HG02588 (cell line): ENCODE results near the gene ENTR1.
"Not testable (repeated sequence)": the region's sequence is repeated elsewhere in the genome, so short reads cannot be mapped to it uniquely, and the experiment has no call there.

Experiments used
- ATAC-seq: cut with Tn5 transposase; IDR thresholded peaks from one replicate; pipeline ENCODE4 v1.9.1; 2021; ENCODE audit warnings: mild to moderate bottlenecking, moderate library complexity; ENCODE audit not compliant: unreplicated experiment

Gene ENTR1

DNA sequence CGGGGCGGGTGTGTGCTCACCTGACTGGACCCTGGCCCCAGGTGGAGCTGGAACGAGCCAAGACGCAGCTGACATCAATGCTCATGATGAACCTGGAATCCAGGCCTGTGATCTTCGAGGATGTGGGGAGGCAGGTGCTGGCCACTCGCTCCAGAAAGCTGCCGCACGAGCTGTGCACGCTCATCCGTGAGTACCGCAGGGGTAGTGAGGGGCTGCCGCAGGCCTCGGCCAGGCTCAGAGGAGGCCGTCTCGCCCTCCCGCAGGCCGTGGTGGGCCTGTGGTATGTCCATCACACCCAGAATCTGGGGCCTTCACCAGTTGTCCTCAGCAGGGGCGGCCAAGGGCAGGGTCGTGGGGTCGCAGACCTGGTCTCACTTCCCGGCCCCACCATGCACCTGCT lies 11.4 kb upstream of the ENTR1 start:
- no peak for ATAC-seq

DNA sequence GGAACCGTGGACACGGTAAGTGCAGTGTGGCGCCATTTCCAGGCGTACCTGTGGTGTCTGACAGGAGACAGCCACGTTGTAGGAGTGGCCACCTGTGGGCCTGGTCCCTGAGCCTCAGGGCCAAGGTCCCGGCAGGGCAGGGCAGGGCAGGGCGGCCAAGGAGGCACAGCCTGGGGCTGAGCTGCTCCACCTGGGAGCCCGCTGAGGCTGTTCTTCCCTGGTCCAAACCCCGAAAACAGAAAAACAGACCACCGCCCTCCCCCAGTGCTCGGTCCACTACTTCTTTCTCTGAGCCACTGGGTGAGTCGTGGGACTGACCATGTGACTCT lies 8.6 kb upstream of the ENTR1 start:
- no peak for ATAC-seq

DNA sequence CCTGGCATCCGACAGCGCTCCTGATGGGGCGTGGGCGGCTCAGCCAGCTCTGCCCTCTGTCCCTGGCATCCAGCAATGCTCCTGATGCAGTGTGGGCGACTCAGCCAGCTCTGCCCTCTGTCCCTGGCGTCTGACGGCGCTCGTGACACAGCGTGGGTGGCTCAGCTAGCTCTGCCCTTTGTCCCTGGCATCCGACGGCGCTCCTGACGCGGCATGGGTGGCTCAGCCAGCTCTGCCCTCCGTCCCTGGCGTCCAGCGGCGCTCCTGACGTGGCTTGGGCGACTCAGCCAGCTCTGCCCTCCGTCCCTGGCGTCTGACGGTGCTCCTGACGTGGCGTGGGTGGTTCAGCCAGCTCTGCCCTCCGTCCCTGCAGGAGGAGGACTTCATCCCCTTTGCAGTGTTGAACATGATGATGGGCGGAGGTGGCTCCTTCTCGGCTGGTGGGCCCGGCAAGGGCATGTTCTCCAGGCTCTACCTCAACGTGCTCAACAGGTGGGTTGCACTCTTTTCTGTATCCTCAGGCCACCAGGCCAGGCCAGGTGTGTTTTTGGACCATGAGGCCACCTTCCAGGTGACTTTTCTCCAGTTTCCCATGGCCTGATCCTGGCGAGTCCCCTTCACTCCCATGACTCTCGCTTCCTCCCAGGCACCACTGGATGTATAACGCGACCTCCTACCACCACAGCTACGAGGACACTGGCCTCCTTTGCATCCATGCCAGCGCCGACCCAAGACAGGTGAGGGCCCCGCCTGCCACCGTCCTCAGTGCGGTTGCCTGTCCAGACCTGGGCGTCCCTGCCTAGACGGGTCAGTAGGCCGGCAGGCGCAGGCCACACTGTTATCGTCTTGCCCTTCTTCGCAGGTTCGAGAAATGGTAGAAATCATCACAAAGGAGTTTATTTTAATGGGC lies 8.0 kb upstream of the ENTR1 start:
- no peak for ATAC-seq

DNA sequence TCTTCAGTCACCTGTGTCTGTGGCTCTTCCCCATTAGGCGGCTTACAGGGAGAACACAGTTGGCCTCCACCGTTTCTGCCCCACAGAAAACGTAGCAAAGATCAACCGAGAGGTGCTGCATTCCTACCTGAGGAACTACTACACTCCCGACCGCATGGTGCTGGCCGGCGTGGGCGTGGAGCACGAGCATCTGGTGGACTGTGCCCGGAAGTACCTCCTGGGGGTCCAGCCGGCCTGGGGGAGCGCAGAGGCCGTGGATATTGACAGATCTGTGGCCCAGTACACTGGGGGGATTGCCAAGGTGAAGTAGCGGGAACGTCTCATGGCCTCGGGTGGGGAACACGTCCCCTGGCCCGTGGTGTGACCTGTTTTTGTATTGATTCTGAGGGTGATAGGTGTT lies 6.5 kb upstream of the ENTR1 start:
- ATAC-seq, result no peak

DNA sequence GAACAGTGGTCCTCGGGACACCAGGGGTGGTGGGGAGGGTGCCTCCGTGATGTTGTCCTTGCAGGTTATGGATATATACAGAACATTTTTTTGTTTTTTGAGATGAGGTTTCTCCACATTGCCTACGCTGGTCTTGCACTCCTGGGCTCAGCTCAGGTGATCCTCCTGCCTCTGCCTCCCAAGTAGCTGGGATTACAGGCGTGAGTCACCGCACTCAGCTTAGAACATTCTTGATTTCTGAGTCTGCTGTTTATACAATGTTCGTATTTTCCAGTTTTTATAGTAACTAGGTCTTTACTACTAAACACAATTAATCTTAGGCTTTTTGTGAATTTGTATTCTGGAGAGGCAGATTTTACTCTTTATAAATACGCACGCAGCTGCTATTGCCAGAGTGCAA lies 6.0 kb upstream of the ENTR1 start:
- no peak for ATAC-seq

DNA sequence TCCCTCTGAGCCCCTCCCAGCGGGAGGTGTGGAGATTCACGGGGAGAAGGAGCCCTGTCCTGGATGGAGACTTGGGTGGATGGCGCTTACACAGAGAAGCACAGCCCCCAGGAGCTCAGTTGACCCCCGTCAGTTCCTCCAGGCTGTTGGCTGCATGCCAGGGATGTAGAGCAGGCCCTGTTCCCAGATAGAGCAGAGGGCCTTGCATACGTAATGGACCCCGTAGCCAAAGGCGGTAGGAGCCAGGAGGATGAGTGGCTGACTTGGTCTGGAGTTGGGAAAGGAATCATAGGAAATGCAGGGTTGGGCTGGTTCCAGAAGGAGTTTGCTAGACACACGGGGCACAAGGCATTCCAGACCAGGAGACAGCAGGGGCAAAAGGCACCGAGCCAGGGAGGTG lies 2.5 kb upstream of the ENTR1 start:
- ATAC-seq, result no peak

DNA sequence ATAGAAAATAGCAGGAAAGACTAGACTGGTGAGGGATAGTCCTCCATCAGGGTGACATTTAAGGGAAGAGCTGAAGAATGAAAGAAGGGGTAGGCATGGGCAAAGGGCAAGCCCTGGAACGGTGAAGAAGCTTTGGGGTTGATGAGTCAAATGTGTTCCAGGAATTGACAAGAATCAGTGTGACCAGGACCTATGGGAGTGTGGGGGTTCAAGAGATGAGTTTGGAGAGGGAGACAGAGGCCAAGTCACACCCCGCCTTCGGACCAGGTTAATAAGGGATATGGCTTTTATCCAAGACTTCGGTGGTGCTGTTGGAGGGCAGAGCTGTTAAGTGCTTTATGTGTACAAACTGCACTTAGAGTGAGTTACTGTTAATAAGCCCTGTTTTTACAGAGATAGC lies 964 bp upstream of the ENTR1 start:
- ATAC-seq, result no peak

DNA sequence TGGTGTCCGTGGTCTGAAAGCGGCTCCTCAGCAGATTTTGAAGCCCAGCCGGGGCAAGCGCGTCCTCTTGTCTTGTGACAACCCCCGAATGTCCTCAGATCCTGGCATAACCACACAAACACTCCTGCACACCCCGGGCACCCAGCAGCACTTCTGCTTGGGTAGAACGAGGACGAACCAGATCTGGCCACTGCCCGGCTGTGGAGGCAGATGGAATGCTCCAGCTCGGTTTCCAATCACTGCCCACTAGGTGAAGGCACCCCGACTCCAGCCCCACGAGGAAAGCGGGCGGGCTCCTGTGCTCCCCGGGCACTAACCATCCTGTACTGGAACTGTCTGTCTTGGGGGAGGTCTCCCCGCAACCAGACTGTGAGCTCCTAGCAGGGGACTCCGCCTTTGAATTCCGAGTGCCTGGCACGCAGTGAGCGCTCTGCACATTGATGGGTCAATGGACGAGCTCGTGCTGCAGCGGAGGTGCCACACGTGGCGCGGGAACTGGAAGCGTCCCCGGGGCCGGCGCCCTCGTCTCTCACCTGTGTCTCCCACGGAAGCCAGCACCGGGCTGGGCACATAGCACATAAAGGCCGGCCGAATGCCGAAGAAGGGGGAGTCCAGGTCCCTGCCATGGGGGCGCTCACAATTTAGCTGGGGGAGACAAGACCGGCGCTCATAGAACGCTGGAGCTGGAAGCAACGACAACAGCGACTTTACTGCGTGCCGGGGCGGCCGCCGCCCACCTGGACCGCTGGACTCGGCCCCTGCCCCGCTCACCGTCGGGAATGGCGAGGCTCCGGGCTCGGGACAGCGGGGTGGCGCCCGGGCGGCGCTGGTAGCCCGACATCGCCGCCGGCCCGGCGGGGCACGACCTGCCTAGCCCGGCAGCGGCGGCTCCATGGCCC lies 608 bp downstream of the ENTR1 start:
- peak; percentile 19 for ATAC-seq

DNA sequence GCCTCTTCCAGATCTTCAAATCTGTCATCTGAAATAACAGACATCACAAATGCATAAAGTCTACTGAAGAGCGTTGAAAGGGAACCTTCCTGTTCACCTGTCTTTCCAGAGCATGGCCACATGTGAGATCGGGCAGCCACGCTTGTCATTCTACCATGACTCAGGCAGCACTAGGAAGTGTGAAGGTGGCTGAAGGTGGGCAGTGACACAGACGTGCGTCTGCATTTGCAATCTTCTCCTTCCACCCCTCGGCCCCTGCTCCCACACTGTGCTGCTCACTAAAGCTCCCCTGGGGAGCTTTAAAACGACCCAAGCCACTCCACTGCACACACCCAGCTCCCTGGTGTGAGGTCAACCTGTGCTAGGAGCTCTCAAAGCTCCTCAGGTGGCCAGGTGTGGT lies 2.5 kb downstream of the ENTR1 start:
- no peak for ATAC-seq

DNA sequence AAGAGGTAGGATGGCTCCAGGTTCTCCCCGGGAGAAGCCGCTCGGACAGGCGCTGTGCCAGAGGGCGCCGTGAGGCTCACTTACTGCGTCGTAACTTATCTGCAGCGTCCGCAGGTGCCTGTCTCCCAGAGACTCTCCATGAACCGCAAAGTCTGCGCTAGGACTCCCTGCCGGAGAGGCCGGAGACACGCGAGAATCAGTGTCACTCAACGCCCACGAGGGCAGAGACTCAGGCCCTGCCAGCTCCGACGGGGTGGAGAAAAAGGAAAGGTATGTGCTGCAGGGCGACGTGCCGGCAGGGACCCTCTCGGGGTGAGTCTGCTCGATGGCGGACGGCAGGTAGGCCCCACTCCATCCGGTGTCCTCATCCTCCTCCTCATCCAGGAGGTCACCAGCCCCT lies 3.4 kb downstream of the ENTR1 start:
- not testable (repeated sequence) for ATAC-seq

DNA sequence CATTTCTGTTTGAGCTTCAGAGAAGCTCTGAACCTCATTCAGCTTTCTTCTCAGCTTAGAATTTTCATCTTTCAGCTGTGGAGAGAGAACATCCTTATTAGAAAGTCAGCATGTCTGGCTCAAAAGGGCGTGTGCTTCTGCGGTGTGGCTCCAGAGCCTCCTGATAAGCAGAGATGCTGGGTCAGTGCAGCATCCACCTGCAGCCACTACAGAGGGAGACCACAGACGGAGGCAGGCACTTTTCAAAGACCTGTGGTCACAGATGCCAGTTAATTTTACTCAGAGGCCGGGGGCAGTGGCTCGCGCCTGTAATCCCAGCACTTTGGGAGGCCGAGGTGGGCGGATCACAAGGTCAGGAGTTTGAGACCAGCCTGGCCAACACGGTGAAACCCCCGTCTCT lies 4.5 kb downstream of the ENTR1 start:
- ATAC-seq, result not testable (repeated sequence)

DNA sequence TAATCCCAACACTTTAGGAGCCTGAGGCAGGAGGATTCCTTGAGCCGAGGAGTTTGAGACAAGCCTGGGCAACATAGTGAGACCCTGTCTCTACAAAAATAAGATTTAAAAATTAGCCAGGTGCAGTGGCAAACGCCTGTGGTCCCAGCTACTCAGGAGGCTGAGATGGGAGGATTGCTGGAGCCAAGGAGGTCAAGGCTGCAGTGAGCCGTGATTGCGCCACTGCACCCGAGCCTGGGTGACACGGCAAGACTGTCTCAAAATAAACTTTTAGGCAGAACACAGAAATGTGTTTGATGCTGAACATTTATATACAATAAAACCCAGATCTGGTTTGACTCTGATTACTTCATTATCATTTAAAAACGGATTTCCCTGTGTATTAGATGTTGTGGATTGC lies 4.9 kb downstream of the ENTR1 start:
- ATAC-seq, result no peak

DNA sequence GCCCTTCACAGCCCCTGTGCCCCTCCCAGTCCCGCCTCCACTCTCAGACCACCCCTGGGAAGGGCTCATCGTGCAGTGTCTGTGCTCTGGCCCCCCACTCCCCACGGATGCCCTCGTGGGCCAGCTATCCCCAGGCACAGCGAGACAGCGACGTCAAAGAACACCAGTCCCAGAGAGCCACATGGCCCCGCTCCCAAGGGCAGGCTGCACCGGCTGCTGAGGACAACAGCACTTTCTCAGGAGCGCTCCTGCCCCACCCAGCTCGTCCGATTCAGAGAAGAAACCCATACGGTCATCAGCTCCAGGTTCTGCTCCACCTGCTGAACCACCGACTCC lies 5.6 kb downstream of the ENTR1 start:
- no peak for ATAC-seq

DNA sequence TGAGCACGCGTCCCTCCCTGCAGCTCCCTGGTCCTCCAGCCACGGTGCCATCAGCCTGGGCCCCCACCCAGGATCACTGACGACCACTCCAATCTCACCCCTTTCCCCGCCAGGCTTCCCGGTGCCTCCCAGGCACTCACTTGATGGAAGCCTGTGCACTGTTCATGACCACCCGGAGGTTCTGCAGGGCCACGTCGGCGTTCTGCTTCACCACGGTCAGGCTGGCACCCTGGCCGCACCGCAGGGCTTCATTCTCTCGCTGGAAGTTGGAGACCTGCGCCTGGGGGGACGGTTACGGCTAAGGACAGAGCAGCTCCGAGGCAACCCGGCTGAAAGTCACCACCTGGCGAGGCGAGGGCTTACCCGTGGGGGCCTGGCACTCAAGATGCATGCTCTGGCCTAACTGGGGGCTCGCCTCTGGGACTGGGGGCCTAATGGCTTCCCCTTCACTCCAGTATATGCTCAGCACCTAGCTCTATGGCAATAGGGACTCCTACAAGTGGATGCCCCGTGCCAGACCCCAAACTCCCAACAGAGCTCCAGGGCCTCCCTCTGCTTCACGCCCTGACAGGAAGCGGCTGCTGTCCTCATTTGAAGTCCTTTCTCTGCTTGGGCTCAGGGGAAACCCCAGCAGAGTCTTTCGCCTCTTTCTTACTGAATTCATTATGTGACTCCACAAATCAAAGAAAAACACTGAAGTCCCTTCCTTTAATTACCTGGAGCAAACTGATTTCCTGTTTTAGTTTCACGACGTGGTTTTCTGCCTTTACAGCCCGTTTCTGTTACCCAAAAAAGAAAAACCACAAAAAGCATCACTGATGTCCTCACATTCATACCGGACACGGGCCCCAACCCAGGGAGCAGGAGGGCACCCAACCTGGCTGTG lies 6.3 kb downstream of the ENTR1 start:
- no peak for ATAC-seq

DNA sequence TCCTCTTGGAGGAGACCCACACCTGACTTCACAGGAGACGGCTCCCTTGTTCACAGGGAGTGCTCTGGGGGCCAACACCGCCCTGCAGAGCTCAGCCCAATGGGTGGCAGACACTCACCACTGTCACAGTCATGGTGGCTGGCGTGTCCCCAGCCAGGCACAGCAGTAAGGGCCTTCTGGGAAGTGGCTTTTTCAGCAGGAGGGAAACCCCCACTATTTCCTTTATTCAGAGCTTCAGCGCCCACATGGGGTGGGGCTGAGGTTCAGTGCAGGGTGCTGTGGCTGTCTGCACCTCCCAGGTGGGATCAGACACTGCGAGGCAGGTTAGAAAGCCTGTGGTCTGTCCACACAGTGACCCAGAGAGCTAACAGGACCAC lies 6.9 kb downstream of the ENTR1 start:
- no peak for ATAC-seq

DNA sequence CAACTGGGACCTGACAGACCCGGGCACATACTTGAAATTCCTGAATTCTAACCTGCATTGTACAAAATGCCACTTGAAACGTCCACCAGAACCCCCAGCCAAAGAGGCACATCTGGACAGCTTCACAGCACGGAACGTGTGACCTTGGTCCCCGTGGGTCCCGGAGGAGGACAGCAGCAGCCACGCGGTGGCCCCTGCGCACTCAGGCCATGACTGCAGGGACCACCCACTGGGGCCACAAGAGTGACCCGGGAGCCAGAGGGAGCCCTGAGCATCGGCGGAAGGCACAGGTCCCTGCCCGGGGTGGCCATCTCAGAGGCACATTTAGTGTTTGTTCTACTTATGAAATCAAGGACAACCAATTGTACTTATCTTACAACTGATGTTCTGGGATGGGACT lies 8.3 kb downstream of the ENTR1 start:
- ATAC-seq, result no peak

DNA sequence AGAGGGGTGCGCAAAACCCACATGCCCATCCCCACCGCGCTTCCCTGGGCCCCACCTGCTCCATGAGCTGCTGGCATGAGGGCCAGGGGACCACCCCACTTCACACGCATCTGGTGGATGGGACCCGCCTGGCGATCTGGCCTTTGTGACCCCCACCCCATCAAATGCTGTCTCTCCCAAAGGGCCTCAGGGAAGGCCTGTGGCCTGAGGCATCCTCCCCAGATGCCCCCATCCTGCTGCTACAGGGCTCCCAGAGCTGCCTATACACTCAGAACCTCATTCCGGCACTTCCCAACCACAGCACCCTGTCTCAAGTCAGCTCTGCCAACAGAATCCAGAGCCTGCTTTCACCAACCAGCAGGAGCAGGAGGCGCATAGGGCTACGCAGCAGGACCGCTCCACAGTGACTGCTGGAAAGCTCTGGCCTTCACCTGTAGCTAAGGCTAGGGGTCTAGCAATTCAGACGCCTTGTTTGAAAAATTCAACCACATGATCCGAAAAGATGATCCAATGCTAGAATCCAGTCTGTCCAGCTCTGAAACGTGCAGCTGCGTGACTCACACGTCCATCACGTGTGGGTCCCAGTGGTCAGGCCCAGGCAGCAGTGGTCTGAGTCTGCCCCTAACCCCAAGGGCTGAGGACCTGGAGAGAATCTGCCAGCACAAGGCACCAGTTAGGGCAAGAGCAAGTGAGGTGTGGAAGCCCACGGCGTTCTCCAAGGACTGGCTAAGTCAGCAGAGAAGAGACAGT lies 9.1 kb downstream of the ENTR1 start:
- ATAC-seq, result no peak

DNA sequence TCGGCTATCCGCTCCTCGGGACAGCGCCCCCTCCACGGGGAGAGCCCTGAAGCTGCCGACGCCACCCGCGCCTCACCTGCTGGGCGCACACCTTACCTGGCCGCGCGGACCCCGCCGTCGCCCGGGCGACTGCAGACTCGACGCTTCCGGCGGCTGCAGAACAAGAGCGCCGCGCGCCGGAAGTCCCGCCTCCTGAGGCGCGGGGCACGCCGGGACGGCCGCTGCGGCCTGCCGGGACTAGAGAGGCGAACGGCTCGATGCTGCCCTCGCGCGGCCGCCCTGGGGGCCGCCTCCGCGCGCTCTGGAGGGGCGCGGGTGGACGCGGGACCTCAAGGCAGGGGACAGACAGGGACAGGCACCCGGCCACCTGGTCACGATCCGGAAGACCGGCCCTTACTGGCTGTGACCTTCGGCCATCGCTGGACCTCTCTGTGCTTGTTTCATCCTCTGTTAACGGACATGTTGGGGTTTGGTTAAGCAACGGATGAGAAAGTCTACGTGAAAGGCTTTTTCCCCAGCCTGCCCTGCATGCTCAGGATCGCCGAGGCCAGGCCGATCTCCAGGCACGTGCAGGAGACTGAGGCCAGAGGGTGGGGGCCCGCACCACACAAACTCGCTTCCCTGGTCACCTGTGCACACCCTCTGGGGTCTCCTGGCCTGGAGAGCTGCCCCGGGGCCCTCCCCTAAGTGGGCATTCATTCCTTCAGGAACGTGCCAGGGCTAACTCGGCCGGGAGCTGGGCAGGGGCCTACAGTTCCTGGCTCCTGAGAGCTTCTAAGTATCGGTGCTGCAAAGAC lies 10.2 kb downstream of the ENTR1 start, which contains the start of gene SNAPC4:
Gene SNAPC4, minus strand, starts transcription at position 133 of the 797 bp plus-strand sequence. CDS start 1,742 bp downstream, outside the sequence.
- peak; percentile 73 for ATAC-seq

DNA sequence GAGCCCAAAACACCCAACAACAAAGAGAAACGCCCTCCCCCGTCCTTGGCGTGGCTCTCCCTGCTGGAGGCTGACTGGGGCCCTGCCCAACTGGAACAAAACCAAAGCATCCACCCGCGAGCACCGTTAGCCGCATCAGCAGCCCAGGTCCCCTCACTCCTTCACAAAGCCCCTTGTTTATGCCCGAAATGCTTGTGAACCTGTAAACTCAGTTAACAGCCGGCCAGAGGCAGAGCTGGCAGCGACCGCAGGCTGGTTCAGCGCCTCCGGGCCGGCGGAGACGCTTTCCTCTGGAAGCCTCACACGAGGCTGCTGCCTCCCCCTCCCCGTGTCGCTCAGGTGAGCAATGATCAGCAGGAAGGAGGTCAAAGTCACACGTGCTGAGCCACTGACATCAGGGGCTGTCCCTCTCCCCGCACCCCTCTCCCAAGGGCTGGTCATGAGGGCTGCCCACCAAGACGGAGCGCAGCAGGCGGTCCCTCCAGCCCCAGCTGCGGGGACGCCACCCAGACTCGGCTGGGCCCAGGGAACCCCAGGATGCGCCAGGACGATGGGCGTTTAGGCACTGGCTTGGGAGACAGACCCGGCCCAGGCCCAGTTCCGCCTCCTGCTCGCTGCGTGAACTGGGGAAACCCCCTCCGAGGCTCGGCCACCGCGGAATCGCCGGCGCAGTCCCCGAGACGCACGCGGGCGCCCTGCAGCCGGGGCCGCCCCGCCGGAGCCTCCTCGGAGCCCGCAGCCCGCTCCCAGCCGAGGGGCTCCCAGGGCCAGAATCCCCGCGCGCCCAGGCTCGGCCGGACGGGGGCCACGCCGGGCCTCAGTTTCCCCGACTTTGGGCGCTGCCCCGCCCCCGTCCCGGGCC lies 11.0 kb downstream of the ENTR1 start:
- peak; percentile 38 for ATAC-seq
